Endothelial cell of umbilical vein (primary cell): Measurements from ENCODE around the gene GPA33. TPM values are rescaled to one million over a fixed set of nuclear protein-coding genes. Genes with fewer than 3 reads are reported as not detected.

Experiments used
- BruUV-seq: library from RNA; stranded (reverse); fragments of 400-500 nt; replicated peaks from 2 replicates; lab custom pipeline; 2021; lab: Mats Ljungman, UMichigan
- CTCF ChIA-PET: fragments of 300-600, 350-600 bp; sonication (Branson Sonifier 250); formaldehyde crosslinking; loops from one replicate; lab custom pipeline; 2021; ENCODE audit warnings: antibody characterized with exemption, inconsistent platforms; lab: Charles Lee
- POLR2A ChIA-PET: fragments of 300-600, 350-600 bp; sonication (Branson Sonifier 250); formaldehyde crosslinking; loops from one replicate; lab custom pipeline; 2021; ENCODE audit warnings: antibody characterized with exemption, inconsistent platforms; lab: Charles Lee
- DNase-seq: peaks from one replicate; pipeline ENCODE4 v3.0.0-alpha.2; 2011; ENCODE audit warnings: low read depth, low spot score
- FAIRE-seq: peaks from 2 replicates; lab custom pipeline; 2011; peaks lifted over from hg19 to GRCh38; lab: Jason Lieb, UNC
- H2AFZ ChIP-seq: 2 replicates; pipeline ENCODE4 v1.6.0; 2012; ENCODE audit warnings: low read depth, low read length, control low read depth, inconsistent platforms
- H3K27ac ChIP-seq: 2 replicates; pipeline ENCODE4 v1.5.1; 2011; ENCODE audit warnings: low read depth, mild to moderate bottlenecking, control low read depth, low read length, moderate library complexity; ENCODE audit not compliant: insufficient read depth
- H3K27me3 ChIP-seq, 2 experiments: 2 replicates each; pipeline versions ENCODE4 v1.6.0 to v1.6.1; 2011; ENCODE audit warnings: low read length in 2 of 2, mixed read lengths in 1 of 2; ENCODE audit not compliant: control insufficient read depth in 2 of 2, insufficient read depth in 2 of 2
- H3K36me3 ChIP-seq, 2 experiments: 2 replicates in 1 of 2; 3 replicates in 1 of 2; pipeline ENCODE4 v1.5.1; 2011; ENCODE audit warnings: low read length in 2 of 2, mild to moderate bottlenecking in 1 of 2, moderate library complexity in 1 of 2; ENCODE audit not compliant: control insufficient read depth in 2 of 2, insufficient read depth in 2 of 2; ENCODE audit errors: extremely low read depth in 1 of 2
- H3K4me1 ChIP-seq: 3 replicates; pipeline ENCODE4 v1.5.1; 2011; ENCODE audit warnings: mild to moderate bottlenecking, low read length; ENCODE audit not compliant: control insufficient read depth, insufficient read depth; ENCODE audit errors: extremely low read depth
- H3K4me2 ChIP-seq: 2 replicates; pipeline ENCODE4 v1.6.1; 2011; ENCODE audit warnings: low read length, control low read depth, mixed read lengths; ENCODE audit not compliant: insufficient read depth
- H3K4me3 ChIP-seq, 3 experiments: fragments of 200-600 bp in 1 of 3; sonication (generic), shearing (Covaris generic) in 1 of 3; replicated peaks in 1 of 3; 2 replicates each; pipeline ENCODE4 v1.5.1; 2011 to 2016; ENCODE audit warnings: control low read depth in 3 of 3, low read length in 3 of 3, mild to moderate bottlenecking in 2 of 3, inconsistent platforms in 1 of 3, low read depth in 1 of 3, moderate library complexity in 1 of 3; ENCODE audit not compliant: insufficient read depth in 1 of 3
- H3K79me2 ChIP-seq: 2 replicates; pipeline ENCODE4 v1.6.0; 2012; ENCODE audit warnings: low read length, inconsistent platforms; ENCODE audit not compliant: control insufficient read depth, insufficient read depth
- H3K9ac ChIP-seq: replicated peaks from 2 replicates; pipeline ENCODE3; 2011; ENCODE audit warnings: low read length, control low read depth; ENCODE audit not compliant: insufficient read depth; ENCODE audit errors: extremely low read depth
- H3K9me1 ChIP-seq: replicated peaks from 3 replicates; pipeline ENCODE4 v1.6.0; 2011; ENCODE audit warnings: mild to moderate bottlenecking, low read length; ENCODE audit not compliant: control insufficient read depth, insufficient read depth; ENCODE audit errors: extremely low read depth
- H3K9me3 ChIP-seq: replicated peaks from 2 replicates; pipeline ENCODE4 v1.5.1; 2012; ENCODE audit warnings: low read length, inconsistent platforms; ENCODE audit not compliant: control insufficient read depth, insufficient read depth
- H4K20me1 ChIP-seq: replicated peaks from 2 replicates; pipeline ENCODE3; 2011; ENCODE audit warnings: mild to moderate bottlenecking, low read length; ENCODE audit not compliant: control insufficient read depth, insufficient read depth; ENCODE audit errors: extremely low read depth
- EZH2 ChIP-seq: IDR thresholded peaks from 2 replicates; pipeline ENCODE4 v1.6.1; 2012; ENCODE audit warnings: borderline replicate concordance, low read depth, mild to moderate bottlenecking, moderate library complexity, low read length, inconsistent platforms; ENCODE audit not compliant: severe bottlenecking
- FOS ChIP-seq: IDR thresholded peaks from 2 replicates; pipeline ENCODE4 v1.6.1; 2011; ENCODE audit warnings: mild to moderate bottlenecking, low read length, moderate library complexity, borderline replicate concordance; ENCODE audit not compliant: insufficient read depth
- GATA2 ChIP-seq: IDR thresholded peaks from 2 replicates; pipeline ENCODE4 v1.7.0; 2011; ENCODE audit warnings: low read depth, mild to moderate bottlenecking, moderate library complexity, mixed read lengths, low read length; ENCODE audit not compliant: insufficient read length, insufficient read depth
- JUN ChIP-seq: IDR thresholded peaks from 2 replicates; pipeline ENCODE4 v1.6.1; 2011; ENCODE audit warnings: borderline replicate concordance, low read depth; ENCODE audit not compliant: insufficient read length, insufficient read depth
- MYC ChIP-seq: IDR thresholded peaks from one replicate; pipeline ENCODE4 v1.6.1; 2011; ENCODE audit warnings: mild to moderate bottlenecking, low read depth, low read length
- POLR2A ChIP-seq: IDR thresholded peaks from 2 replicates; pipeline ENCODE4 v1.6.1; 2012; ENCODE audit warnings: low read depth, mild to moderate bottlenecking, control low read depth, low read length
- POLR2AphosphoS5 ChIP-seq: IDR thresholded peaks from 2 replicates; pipeline ENCODE4 v1.6.1; 2012; ENCODE audit warnings: low read depth, mild to moderate bottlenecking, control low read depth, low read length, moderate library complexity; ENCODE audit not compliant: insufficient read depth
- dilution Hi-C: fragments of 300-500 bp; cut with MboI; formaldehyde crosslinking; loops from one replicate; pipeline ENCODE4 v1.15.0; 2019; ENCODE audit warnings: low sequenced_read_pairs; ENCODE audit not compliant: extremely low pct_ligation_motif_present
- intact Hi-C: fragments of 100-400 bp; cut with micrococcal nuclease; formaldehyde crosslinking; loops from one replicate; pipeline ENCODE4 v1.10.0; 2022
- polyA plus RNA-seq, 4 experiments: library from polyadenylated mRNA; depleted of rRNA in 3 of 4; stranded (reverse) in 3 of 4; unstranded in 1 of 4; fragments of >200 nt; gene quantifications; 2 replicates each; pipeline versions ENCODE4 v1.2.1 to v1.2.3, GENCODE V29; 2011 to 2012; ENCODE audit warnings: missing spikeins in 1 of 4
- total RNA-seq: library from RNA; stranded (reverse); gene quantifications from 2 replicates; pipeline ENCODE4 v1.2.3, GENCODE V29; 2021
- TF ChIP-seq, protein P1 (sequence below), 2 donors: IDR thresholded peaks; 1 replicate in 1 of 2; 2 replicates in 1 of 2; pipeline ENCODE4 v1.5.1; 2011; ENCODE audit warnings: low read length in 2 of 2, mild to moderate bottlenecking in 2 of 2, moderate library complexity in 2 of 2, control low read depth in 1 of 2, inconsistent platforms in 1 of 2, low read depth in 1 of 2; ENCODE audit not compliant: insufficient read depth in 1 of 2; ENCODE audit errors: extremely low read depth in 1 of 2
- TF ChIP-seq, protein P2 (sequence below): IDR thresholded peaks from 2 replicates; pipeline ENCODE4 v1.6.1; 2011; ENCODE audit not compliant: insufficient read depth, insufficient read length

GPA33 gene
- total and polyA plus RNA-seq, 2 donors (not counting 3 experiments of a cell fraction or from before 2014, with no cell fraction given) = not detected

DNA sequence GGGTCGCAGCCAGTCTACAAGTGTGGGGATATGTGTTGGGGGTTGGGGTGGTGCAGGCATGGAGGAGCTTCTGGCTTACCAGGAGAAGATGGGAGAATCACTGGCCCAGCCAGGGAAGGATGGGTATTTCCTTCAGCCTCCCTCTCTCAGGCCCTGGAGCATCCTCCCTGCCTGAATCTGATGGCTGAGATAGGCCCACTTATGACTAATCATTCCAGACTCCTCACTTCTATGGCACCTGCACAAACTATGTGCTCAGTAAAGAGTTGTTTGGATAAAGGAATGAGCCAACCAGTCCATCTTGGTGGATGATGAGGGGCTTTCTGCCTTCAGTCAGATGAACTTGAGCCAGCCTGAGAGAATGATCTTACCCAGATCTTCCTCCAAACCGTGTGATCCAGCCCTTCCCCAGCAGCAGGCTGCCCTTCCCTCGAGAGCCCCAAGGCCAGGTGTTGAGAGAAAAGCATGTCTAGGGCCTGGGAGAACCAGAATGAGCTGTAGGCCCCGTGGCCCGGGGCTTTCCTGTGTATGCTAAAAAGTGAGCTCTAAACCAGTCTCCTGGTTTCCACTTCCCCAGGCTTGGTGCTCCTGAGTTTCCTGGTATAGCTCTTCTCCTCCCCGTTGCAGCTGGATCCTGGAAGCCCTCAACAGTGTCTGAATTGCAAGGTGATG is 1.3 kb downstream of the GPA33 start:
- FAIRE-seq = no peak
- CTCF ChIA-PET = interaction anchor here (1.0 kb wide), 1 partner anchor 9 kb away, joined by 4 read pairs; no protein-coding TSS in a partner anchor

More for the DNA sequence above, 1.3 kb downstream of the GPA33 start:
- H3K4me1 ChIP-seq = no peaks in the 10 kb centered on the region
- H4K20me1 ChIP-seq = no peaks in the 10 kb centered on the region
- TF ChIP-seq JUN = no peak
- TF ChIP-seq, protein P1, sequence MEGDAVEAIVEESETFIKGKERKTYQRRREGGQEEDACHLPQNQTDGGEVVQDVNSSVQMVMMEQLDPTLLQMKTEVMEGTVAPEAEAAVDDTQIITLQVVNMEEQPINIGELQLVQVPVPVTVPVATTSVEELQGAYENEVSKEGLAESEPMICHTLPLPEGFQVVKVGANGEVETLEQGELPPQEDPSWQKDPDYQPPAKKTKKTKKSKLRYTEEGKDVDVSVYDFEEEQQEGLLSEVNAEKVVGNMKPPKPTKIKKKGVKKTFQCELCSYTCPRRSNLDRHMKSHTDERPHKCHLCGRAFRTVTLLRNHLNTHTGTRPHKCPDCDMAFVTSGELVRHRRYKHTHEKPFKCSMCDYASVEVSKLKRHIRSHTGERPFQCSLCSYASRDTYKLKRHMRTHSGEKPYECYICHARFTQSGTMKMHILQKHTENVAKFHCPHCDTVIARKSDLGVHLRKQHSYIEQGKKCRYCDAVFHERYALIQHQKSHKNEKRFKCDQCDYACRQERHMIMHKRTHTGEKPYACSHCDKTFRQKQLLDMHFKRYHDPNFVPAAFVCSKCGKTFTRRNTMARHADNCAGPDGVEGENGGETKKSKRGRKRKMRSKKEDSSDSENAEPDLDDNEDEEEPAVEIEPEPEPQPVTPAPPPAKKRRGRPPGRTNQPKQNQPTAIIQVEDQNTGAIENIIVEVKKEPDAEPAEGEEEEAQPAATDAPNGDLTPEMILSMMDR (IDR thresholded peaks at IDR 0.05; ENCODE audit: extremely low read depth in 1 of 2, insufficient read depth in 1 of 2, low read depth in 1 of 2, low read length in 2 of 2) = no peak
- TF ChIP-seq, protein P2, sequence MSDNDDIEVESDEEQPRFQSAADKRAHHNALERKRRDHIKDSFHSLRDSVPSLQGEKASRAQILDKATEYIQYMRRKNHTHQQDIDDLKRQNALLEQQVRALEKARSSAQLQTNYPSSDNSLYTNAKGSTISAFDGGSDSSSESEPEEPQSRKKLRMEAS = no peak
- TF ChIP-seq POLR2AphosphoS5 = no peak
- TF ChIP-seq POLR2A = no peak
- no peak for TF ChIP-seq GATA2
- TF ChIP-seq MYC = no peak
- TF ChIP-seq EZH2 = no peak
- TF ChIP-seq FOS = no peak
- no TSS peak for BruUV-seq
- H3K27ac ChIP-seq = no peak overlapping the region
- no peak for DNase-seq
- no peaks in the 10 kb centered on the region for H3K9me3 ChIP-seq
- H2AFZ ChIP-seq = no peak overlapping the region
- no peaks in the 10 kb centered on the region for H3K9me1 ChIP-seq
- H3K36me3 ChIP-seq = no peaks in the 10 kb centered on the region
- no peaks in the 10 kb centered on the region for H3K27me3 ChIP-seq
- no peaks in the 10 kb centered on the region for H3K79me2 ChIP-seq
- dilution Hi-C loops (no loop called here), intact Hi-C loops (no loop called here)
- no peak overlapping the region for H3K4me3 ChIP-seq
- no peak overlapping the region for H3K9ac ChIP-seq
- no peak overlapping the region for H3K4me2 ChIP-seq
- POLR2A ChIA-PET = no interaction called here
